VCaP (cell line): ENCODE measurements around the gene TMEM125.

Experiments
- H3K27ac ChIP-seq: fragments of 450-650 bp; 2 replicates; pipeline ENCODE4 v1.5.1; 2017
- TF ChIP-seq, protein P1 (sequence below): fragments of 450-650 bp; conservative IDR thresholded peaks from 2 replicates; pipeline ENCODE4 v1.5.1; 2017; ENCODE audit warnings: mild to moderate bottlenecking, moderate library complexity

Gene TMEM125

DNA sequence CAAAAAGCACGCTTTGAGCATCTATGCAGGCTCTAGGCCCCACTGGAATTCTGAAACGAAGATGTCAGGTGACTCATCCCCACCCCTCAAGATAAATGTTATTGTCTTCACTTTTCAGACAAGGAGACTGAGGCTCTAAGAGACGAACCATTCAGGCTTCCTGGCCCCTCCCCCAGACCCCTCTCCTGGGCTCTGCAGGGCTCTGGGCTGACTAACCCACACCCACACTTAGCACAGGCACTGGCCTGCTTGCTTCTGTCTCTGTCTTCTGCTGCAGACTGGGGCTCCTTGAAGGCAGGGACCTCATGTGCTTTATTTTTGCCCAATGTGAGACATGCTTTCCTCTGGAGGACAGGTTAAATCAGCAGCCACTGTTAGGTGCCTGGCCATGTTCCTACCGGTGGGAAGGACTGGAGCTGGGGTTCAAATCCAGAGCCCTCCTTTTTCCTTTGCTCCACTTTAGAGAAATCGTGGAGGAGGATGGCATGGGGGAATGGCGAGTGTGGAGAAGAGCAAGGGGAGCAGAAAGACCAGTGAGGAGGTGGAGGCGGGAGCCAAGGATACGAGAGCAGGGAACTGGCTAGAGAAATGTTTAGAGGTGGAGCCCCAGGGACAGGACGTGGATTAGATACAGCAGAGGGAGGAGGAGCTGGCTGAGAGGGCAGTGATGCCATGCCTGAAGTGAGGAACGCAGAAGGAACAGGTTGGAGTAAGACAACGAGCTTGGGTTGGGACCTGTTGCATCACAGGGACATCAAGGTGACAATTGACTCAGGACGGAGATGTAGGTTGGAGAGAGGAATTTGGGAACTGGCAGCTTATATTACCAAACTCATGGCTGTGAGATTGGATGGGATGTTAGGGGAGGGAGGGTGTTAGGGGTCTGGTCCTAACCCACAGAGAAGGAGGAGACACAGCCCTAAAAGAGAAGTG is 1.7 kb downstream of the TMEM125 start:
- H3K27ac ChIP-seq = peak overlapping the region; percentile 73

DNA sequence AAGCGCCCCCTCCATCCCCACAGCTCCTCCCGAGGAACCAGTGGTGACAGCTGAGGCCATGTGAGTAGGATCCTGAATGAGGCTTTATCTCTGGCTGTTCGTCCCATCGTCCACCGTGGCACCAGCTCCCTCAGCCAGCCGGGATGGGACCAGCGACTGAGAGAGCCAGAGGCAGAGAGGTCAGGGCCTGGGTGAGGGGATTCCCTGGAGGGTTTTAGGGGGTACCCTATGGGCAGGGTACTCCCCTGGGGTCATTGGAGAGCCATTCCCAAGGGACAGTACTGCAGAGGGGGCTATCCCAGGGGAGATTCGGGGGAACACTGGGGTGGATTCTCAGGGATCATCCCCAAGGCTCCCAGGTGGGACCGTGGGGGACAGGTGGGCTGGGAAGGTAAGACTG is 2.4 kb downstream of the TMEM125 start:
- TF ChIP-seq, protein P1, sequence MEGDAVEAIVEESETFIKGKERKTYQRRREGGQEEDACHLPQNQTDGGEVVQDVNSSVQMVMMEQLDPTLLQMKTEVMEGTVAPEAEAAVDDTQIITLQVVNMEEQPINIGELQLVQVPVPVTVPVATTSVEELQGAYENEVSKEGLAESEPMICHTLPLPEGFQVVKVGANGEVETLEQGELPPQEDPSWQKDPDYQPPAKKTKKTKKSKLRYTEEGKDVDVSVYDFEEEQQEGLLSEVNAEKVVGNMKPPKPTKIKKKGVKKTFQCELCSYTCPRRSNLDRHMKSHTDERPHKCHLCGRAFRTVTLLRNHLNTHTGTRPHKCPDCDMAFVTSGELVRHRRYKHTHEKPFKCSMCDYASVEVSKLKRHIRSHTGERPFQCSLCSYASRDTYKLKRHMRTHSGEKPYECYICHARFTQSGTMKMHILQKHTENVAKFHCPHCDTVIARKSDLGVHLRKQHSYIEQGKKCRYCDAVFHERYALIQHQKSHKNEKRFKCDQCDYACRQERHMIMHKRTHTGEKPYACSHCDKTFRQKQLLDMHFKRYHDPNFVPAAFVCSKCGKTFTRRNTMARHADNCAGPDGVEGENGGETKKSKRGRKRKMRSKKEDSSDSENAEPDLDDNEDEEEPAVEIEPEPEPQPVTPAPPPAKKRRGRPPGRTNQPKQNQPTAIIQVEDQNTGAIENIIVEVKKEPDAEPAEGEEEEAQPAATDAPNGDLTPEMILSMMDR = no peak
- no peak overlapping the region for H3K27ac ChIP-seq

More for the DNA sequence above, 1.7 kb downstream of the TMEM125 start:
- TF ChIP-seq, protein P1 = no peak

DNA sequence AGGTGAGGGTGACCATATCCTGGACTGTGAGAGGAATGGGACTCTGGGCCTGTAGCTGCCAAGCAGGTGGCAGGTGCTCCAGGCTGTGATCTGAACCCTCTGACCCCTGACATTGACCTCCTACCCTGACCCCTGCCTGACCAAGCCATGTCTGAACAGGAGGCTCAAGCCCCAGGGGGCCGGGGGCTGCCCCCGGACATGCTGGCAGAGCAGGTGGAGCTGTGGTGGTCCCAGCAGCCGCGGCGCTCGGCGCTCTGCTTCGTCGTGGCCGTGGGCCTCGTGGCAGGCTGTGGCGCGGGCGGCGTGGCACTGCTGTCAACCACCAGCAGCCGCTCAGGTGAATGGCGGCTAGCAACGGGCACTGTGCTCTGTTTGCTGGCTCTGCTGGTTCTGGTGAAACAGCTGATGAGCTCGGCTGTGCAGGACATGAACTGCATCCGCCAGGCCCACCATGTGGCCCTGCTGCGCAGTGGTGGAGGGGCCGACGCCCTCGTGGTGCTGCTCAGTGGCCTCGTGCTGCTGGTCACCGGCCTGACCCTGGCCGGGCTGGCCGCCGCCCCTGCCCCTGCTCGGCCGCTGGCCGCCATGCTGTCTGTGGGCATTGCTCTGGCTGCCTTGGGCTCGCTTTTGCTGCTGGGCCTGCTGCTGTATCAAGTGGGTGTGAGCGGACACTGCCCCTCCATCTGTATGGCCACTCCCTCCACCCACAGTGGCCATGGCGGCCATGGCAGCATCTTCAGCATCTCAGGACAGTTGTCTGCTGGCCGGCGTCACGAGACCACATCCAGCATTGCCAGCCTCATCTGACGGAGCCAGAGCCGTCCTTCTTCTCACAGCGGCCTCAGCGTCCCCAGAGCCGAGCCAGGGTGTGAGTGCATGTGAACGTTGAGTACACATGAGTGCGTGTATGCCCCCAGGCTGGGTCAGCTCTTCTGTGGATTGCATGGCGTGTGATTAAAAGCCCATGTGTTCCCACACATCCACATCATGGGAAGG is 3.1 kb downstream of the TMEM125 start:
- H3K27ac ChIP-seq = no peak overlapping the region
- TF ChIP-seq, protein P1 = no peak

DNA sequence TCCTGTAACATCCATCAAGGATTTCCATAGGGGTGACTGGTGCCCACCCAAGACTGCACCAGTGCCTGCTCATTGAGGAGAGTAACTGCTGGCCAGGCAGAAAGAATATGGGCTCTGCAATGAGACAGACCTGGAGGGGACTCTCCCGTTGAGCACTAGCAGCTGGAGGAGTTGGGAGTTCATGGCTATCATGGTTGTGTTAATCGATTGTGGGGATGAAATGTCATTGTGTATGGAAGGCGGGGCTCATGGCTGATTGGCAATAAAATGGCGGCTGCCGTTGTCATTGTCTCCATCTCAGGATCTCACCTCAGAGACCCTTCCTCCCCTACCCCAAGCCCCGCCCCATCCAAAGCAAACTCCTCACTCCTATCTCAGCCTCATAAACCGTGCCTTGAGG is 3.9 kb downstream of the TMEM125 start:
- TF ChIP-seq, protein P1 = no peak

DNA sequence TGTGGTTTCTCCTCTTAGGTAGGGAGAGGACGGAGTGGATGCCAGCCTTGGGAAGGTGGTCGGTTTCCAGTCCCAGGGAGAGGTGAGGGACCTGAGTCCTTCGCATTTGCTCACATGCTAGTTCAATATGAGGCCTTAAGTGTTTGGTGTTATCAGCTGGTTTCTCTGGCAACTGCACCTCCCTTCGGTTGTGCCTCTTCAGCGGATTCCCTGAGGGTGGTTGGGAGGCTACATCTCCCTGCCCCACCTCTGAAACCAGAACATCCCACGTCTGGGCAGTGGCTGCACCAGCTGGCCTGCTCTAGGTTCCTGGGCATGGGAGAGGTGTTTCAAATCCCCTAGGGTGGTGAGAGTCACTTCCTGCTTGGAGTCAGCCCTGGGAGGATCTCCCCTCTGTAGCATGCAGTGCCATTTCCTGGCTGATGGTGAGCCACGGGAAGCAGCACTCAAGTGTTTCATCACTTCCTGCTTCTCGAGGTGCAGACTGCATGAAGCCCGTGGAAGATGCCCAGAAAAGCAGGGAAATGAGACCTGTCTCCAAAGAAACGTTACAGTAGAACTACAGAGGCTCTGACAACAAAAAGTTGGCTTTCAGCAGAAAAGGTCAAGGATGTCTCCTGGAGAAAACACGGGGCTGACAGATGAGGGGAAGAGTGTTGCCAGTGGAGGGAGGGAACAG is 4.5 kb downstream of the TMEM125 start:
- TF ChIP-seq, protein P1 = no peak
- H3K27ac ChIP-seq = no peak overlapping the region

More for the DNA sequence above, 3.9 kb downstream of the TMEM125 start:
- no peak overlapping the region for H3K27ac ChIP-seq

DNA sequence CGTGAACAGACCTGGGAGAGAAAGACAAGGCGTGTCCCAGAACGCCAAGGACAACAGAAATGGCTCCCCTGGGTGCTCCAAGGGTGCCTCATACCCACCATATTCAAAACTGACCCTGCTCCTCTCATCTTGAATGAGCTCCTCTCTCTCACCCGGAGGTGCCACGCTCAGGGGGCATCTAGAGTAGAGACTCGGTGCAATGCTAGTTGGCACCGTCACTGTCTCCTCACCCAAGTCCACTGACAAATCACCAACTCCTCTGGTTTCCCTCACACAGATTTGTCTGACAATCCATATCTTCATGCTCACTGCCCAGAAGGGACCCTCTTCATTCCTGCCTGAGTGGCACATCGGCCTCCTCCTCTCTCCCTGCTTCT is 5.0 kb downstream of the TMEM125 start:
- H3K27ac ChIP-seq = no peak overlapping the region
- TF ChIP-seq, protein P1 = no peak
